A549 treated with Hydrocortisone at 1 μM for 4 hours (cell line): ENCODE measurements around the gene SLC46A3. TPM values are rescaled to one million over a fixed set of nuclear protein-coding genes. Genes with fewer than 3 reads are reported as not detected.

Experiments
- total RNA-seq: library from RNA; stranded (reverse); fragments of 200-300 nt; extraction: Qiagen RNA extraction; gene quantifications from 5 replicates; pipeline ENCODE4 v1.2.3, GENCODE V29; 2022

Gene SLC46A3
- total RNA-seq, result 1.5 to 2.1 TPM (median 1.6 TPM) in 5 replicates

GRCh38 chr13:28718543-28719226 lies at the start of gene SLC46A3:
Gene SLC46A3, minus strand, starts transcription at chr13:28718970. Its CDS starts 972 bp downstream, at chr13:28717998.

GRCh38 chr13:28658796-28659620 lies 59.8 kb downstream of the SLC46A3 start, which contains the start of gene POMP:
Gene POMP, plus strand, starts transcription at chr13:28659130. Its CDS starts 55 bp downstream, at chr13:28659185.

Other genes starting within 250 kb of the SLC46A3 start
- 0.02 to 0.05 TPM (median 0.02 TPM) in 3 of 5 replicates, not detected in the others for gene FLT1, start 223.8 kb downstream of the SLC46A3 start, total RNA-seq
- 110 to 124 TPM (median 112 TPM) in 5 replicates for gene POMP, start 59.8 kb downstream of the SLC46A3 start, total RNA-seq
- 0.01 to 0.08 TPM (median 0.02 TPM) in 3 of 5 replicates, not detected in the others for gene MTUS2, start 101.4 kb upstream of the SLC46A3 start, total RNA-seq